CD1c-positive myeloid dendritic cell (primary cell): ENCODE data around the gene AGFG1.
"Not testable (repeated sequence)": the region's sequence is repeated elsewhere in the genome, so short reads cannot be mapped to it uniquely, and the experiment has no call there.

ENCODE experiments used
- DNase-seq: peaks from one replicate; pipeline ENCODE4 v3.0.0-alpha.2; 2016; ENCODE audit errors: extremely low spot score

Gene AGFG1

DNA sequence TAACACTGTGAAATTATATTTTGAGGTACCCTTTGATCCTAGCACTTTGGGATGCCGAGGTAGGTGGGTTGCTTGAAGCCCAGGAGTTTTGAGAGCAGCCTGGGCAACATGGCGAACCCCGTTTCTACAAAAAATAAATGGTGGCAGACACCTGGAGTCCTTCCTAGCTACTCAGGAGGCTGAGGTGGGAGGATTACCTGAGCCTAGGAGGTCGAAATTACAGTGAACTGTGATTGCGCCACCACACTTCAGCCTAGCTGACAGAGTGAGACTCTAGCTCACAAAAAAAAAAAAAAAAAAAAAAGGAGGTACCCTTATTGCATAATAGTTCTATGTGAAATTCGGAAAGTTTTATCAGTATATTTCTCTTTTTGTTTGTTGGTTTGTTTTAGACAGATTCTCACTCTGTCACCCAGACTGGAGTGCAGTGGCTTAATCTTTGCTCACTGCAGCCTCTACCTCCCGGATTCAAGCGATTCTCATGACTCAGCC is 67.6 kb downstream of the AGFG1 start:
- DNase-seq = no peak

DNA sequence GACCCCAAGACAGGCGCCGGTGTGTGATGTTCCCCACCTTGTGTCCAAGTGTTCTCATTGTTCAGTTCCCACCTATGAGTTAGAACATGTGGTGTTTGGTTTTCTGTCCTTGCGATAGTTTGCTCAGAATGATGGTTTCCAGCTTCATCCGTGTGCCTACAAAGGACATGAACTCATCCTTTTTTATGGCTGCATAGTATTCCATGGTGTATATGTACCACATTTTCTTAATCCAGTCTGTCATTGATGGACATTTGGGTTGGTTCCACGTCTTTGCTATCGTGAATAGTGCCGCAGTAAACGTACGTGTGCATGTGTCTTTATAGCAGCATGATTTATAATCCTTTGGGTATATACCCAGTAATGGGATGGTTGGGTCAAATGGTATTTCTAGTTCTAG is 68.4 kb downstream of the AGFG1 start:
- DNase-seq = not testable (repeated sequence)

- DNase-seq = no peak
Measured at GRCh38 chr2:227545990-227546389, 74.0 kb downstream of the AGFG1 start.

- DNase-seq = no peak
Measured at GRCh38 chr2:227551836-227552235, 79.9 kb downstream of the AGFG1 start.

GRCh38 chr2:227562581-227562980 is 90.6 kb downstream of the AGFG1 start:
- DNase-seq = no peak

DNA sequence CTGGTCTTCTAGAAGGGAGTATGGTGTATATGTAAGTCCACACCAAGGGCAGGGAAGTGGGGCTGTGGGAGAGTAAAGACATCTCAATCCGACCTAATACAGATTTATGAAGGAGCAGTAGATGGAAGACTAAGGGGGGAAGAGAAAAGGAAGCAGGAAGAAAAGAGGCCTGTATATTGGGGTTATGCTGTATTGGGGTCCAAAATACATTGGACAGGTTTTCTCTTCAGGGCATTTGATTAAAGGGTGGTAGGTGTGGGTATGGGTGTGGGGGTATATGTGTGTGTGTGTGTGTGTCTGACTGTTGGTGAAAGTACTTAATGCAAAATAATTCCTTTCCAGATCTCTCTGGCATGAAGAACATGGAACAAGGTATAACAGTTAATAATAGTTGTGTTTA is 93.1 kb downstream of the AGFG1 start:
- no peak for DNase-seq

- no peak for DNase-seq
Measured at GRCh38 chr2:227566012-227566411, 94.1 kb downstream of the AGFG1 start.

GRCh38 chr2:227568852-227569169 is 96.9 kb downstream of the AGFG1 start:
- no peak for DNase-seq

DNA sequence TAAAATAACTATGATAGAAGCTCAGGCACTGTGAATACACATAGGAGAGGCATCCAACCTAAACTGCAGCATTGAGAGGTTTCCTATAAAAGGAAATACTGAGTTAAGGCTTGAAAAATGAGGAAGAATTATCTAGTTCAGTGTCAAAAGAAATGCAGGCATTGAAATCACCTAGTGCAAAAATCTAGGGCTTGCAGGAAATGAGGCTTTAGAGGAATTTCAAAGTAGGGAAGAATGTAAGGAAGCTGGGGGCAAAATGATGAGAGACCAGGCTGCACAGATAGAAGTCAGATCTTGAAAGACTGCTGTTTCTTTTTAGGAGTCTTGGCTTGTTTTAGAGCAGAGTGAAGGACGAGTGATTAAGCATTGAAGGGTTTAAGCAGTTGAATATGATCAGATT is 98.7 kb downstream of the AGFG1 start:
- no peak for DNase-seq

DNA sequence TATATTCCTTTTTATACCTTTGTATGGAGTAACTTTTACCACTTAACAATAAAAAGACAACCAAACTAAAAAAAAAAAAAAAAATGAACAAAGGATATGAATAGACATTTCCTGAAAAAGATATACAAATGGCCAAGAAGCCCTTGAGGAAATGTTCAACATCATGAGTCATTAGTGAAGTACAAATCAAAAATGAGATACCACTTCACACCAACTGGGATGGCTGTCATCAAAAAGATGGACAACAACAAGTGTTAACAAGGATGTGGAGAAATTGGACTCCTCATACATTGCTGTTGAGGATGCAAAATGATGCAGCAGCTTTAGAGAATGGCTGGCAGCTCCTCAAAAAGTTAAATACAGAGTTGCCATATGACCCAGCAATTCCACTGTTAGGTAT is 104.2 kb downstream of the AGFG1 start:
- DNase-seq = no peak

DNA sequence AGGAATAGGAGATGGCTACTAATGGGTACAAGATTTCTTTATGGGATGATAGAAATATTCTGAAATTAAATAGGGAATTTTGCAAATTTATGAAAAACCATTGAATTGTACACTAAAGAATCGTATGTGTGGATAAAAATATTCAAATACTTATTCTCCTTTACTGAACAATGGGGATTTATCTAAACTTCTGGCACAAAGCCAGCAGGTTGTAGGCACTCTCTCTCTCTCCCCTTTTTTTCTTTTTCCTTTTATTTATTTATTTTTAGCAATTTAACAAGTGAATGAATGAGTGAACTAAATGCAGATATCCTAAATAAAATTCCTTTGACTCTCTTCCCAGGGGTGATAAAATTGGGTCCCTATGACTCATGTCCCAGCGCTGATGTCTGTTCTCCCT is 104.9 kb downstream of the AGFG1 start:
- DNase-seq = no peak

- no peak for DNase-seq
Measured at GRCh38 chr2:227577555-227577954, 105.6 kb downstream of the AGFG1 start.

DNA sequence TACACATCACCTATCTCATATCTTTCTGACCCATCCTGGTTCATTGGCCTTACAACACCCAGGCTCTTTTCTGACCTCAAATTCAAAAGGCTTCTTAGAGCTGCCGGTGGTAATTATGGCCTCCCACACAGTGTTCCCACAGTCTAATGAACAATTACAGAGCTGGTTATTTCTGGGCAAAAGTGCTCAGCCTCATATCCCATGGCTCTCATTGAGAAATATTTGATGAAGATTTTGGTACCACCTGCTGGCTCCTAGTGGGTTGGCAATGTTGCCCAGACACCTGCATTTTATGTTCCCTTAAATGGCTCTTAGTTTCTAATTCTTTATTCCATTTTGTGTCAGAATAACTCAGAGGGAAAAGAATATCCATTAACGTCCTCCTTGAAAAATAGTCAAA is 106.7 kb downstream of the AGFG1 start:
- DNase-seq = no peak

DNA sequence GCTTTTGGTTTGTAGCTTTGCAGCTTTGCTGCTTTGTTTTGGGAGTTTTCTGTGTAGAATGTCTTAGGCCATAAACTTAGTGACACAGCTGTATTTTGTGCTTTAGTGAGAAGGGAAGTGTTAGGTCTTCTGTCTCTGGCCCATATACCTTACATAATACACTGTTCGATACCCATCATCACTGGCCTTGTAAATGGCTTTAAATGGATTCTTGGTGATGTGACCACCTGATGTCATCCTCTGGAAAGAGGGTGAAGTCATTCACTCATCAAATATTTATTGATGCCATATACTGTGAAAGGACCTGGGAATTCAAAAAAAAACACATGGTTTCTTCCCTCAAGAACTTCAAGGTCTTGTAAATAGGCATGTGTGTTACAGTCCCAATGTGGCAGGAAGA is 107.8 kb downstream of the AGFG1 start:
- no peak for DNase-seq

DNA sequence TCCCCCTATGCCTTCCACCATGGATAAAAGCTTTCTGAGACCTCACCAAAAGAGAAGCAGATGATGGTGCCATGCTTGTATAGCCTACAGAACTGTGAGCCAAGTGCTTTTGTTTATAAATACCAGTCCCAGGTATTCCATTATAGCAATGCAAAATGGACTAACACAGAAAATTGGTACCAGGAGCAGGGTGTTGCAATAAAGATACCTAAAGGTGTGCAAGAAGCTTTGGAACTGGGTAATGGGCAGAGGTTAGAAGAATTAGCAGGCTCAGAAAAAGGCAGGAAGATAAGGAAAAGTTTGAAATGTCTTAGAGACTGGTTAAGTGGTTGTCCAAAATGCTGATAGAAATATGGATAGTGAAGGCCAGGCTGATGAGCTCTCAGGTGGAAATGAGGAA is 110.4 kb downstream of the AGFG1 start:
- DNase-seq = no peak

DNA sequence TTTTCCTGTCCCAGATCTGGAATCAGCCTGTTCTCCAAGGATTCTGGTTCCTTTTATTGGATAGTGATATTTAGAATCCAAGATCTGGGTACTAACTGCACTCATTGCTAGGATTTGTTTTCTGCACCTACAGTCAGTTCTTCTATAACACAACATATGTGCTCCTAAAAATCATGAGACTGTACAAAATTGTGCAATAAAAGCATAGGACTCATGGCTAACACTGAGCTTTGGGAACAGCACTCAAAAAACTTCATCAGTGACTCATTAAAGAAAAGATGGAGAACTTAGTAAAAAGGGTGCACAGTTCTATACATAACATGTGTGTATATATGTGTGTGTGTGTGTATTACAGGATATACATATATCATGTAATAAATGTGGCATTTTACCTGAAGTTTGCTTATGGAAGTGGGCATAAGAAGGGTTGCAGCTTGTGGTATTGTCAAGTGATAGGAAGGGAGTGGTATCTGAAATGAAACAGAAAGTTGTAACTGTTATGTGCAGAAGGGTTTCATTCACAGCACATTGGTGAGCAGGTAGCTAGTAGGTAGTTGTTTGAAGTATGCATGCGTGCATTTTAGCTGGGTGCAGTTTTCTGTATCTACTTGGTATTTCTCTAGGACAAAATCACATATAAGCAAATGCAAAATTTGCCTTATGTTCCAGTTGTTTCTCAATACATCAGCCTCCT is 120.9 kb downstream of the AGFG1 start:
- DNase-seq = no peak

GRCh38 chr2:227595797-227596196 is 123.8 kb downstream of the AGFG1 start:
- DNase-seq = no peak

DNA sequence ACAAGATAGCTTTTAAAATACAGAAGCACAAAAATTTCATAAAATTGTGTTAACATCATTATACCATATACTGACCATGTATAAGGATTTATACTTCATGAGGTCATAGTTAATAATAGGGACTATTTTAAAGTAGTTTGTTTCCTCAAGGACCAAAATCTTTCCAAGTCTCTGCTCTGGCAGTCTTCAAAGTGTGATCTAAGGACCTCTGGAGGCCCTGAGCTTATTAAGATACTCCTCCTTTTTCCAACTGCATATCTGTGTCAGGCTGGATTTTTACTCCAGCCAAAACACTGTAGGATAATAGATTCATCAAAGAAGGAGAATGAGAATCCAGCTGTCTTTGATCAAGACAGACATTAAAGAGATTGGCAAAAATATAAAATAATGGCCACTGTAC is 125.1 kb downstream of the AGFG1 start:
- DNase-seq = no peak

- no peak for DNase-seq
Measured at GRCh38 chr2:227597998-227598397, 126.0 kb downstream of the AGFG1 start.

DNA sequence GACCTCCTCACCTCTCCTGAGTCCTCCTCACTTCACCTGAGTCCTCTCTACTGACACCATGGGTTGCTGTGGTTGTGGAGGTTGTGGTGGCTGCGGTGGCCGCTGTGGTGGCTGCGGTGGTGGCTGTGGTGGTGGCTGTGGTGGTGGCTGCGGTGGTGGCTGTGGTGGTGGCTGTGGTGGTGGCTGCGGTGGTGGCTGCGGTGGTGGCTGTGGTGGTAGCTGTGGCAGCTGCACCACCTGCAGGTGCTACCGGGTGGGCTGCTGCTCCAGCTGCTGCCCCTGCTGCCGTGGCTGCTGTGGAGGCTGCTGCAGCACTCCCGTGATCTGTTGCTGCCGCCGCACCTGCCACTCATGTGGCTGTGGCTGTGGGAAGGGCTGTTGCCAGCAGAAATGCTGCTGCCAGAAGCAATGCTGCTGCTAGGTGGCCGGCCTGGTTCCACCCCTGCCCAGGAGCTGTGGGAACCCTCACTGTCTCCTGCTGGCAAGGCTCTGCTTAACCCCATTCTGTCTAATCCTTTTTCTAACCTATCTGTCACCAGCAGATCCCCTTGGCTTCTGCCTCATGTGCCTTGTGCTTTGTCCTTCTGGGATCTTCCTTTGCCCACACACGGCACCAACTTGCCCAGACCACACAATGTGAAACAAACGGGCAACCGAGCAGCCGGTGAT is 127.0 kb downstream of the AGFG1 start, which contains the start of gene SCYGR2:
SCYGR2 (plus strand) TSS at position 59 of the 669 bp plus-strand sequence; CDS start at position 59, 0 bp downstream.
- DNase-seq = not testable (repeated sequence)

DNA sequence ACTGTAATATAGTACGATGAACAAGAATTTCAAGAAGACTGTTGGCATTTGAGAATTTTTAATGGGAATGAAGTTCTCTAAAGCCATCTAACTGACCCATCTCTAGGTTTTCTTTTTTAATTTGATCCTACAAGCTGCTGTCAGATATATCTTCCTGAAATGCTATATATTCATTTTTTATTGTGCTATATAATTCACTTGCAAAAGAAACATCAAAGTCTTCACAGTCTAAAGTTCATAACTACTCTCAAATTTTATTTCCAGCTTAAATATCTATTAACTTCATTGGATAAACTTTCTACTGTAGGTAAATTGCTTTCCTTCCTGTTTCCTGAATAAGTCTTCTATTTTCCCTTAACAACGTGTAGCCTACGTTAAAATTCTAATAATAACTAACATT is 130.4 kb downstream of the AGFG1 start:
- DNase-seq = no peak

DNA sequence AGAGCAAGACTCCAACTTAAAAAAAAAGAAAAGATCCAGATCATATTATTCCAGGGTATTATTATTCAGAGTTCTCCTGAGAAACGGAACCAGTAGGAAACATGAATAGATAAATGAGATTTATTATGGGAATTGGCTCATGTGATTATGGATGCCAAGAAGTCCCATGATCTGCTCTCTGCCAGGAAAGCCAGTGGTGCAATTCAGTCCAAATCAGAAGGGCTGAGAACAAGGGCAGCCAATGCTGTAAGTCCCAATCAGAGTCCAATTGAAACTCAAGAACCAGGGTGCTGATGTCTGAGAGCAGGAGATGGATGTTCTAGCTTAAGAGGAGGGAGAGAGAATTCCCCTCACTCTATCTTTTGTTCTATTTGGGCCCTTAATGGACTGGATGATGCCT is 134.5 kb downstream of the AGFG1 start:
- no peak for DNase-seq

GRCh38 chr2:227607941-227608340 is 136.0 kb downstream of the AGFG1 start:
- peak; percentile 1 for DNase-seq
